Measurements from ENCODE around the gene P2RY8. TPM values are rescaled to one million over a fixed set of nuclear protein-coding genes. Genes with fewer than 3 reads are reported as not detected.

P2RY8 gene
- polyA plus RNA-seq, 3 donors: 18.9 to 40.0 (median 33.3) TPM

DNA sequence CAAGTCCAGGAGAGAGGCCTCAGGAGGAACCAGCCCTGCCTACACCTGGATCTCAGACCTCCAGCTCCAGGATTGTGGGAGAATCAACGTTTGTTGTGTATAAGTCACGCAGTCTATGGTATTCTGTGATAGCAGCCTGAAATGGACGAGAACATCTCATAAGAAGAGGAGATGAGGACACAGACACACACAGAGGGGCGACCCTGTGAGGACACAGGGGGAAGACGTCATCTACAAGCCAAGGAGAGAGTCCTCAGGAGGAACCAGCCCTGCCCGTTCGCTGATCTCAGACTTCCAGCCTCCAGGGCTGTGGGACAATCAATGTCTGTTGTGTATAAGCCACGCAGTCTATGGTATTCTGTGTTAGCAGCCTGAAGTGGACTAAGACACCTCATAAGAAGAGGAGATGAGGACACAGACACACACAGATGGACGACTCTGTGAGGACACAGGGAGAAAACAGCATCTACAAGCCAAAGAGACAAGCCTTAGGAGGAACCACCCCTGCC is 20.3 kb downstream of the P2RY8 start:
- peaks cover 13 to 18% of the 10 kb centered on the region in 2 donors for H3K36me3 ChIP-seq (replicated peaks in 1 of 2; ENCODE audit: control insufficient read depth in 1 of 2, insufficient read depth in 2 of 2, low read length in 2 of 2)
- H3K4me2 ChIP-seq (replicated peaks; ENCODE audit: extremely low read depth, low read length, poor library complexity, severe bottlenecking): no peak overlapping the region
- TF ChIP-seq CTCF (IDR thresholded peaks at IDR 0.05): no peak
- Mint-ChIP-seq H3K27ac (peak overlapping the region; percentile 45 to 90 (median 85)), H3K36me3 (peaks cover 33 to 51% of the 10 kb centered on the region in 2 donors), H3K4me3 (peak overlapping the region in 1 of 2 donors; percentile 72), H3K9me3 (peaks cover 2 to 22% (median 8%) of the 10 kb centered on the region in 7 donors), H3K27me3 (ENCODE audit: low read depth in 3 of 3) (peaks cover 0 to 2% (median 0%) of the 10 kb centered on the region in 3 donors), H3K4me1 (peaks cover 52% of the 10 kb centered on the region)
- no peaks in the 10 kb centered on the region for H3K9me3 ChIP-seq (replicated peaks in 1 of 2; ENCODE audit: control insufficient read depth in 1 of 2, insufficient read depth in 1 of 2, low read length in 2 of 2)
- H3K9ac ChIP-seq (ENCODE audit: insufficient read depth, low read length, poor library complexity, severe bottlenecking): no peak overlapping the region
- DNase-seq: peak in 2 of 3 donors; percentile 28 to 46
- H4K20me1 ChIP-seq (ENCODE audit: insufficient read depth, low read length): no peaks in the 10 kb centered on the region
- no peak overlapping the region for H3K4me3 ChIP-seq (replicated peaks in 1 of 3; ENCODE audit: low read depth in 2 of 3, low read length in 3 of 3)
- H3K27me3 ChIP-seq (ENCODE audit: control insufficient read depth in 2 of 2, insufficient read depth in 2 of 2, low read length in 2 of 2): no peaks in the 10 kb centered on the region
- 48% methylated on average over 6 of the region's 9 CpGs for WGBS (ENCODE audit: insufficient coverage)
- no peak overlapping the region for H2AFZ ChIP-seq (ENCODE audit: insufficient read depth, low read depth, low read length, poor library complexity, severe bottlenecking)
- H3K27ac ChIP-seq (ENCODE audit: low read depth in 1 of 2, low read length in 2 of 2): peak overlapping the region; percentile 46 to 53
- H3K79me2 ChIP-seq (ENCODE audit: insufficient read depth, low read length): peaks cover 93% of the 10 kb centered on the region
- H3K4me1 ChIP-seq (ENCODE audit: control insufficient read depth in 1 of 2, insufficient read depth in 2 of 2, low read length in 2 of 2): peaks cover 53 to 54% of the 10 kb centered on the region in 2 donors
- intact Hi-C loops (cut with micrococcal nuclease): no loop called here

GRCh38 chrX:1511829-1512228 is 25.2 kb downstream of the P2RY8 start:
- Mint-ChIP-seq H3K4me1 (peaks cover 11% of the 10 kb centered on the region), H3K36me3 (peaks cover 30 to 45% of the 10 kb centered on the region in 2 donors)

More at GRCh38 chrX:1511829-1512228, 25.2 kb downstream of the P2RY8 start:
- no peak overlapping the region for H3K4me3 ChIP-seq (replicated peaks in 1 of 3; ENCODE audit: low read depth in 2 of 3, low read length in 3 of 3)
- no peak overlapping the region for H3K27ac ChIP-seq (ENCODE audit: low read depth in 1 of 2, low read length in 2 of 2)
- WGBS (ENCODE audit: insufficient coverage): no CpG with 5 or more reads among the region's 5 CpGs
- DNase-seq: no peak
- Mint-ChIP-seq H3K4me3 (no peak overlapping the region), H3K27ac (peak overlapping the region in 5 of 7 donors; percentile 1 to 86 (median 53)), H3K27me3 (ENCODE audit: low read depth in 3 of 3) (peaks cover 0 to 2% (median 0%) of the 10 kb centered on the region in 3 donors), H3K9me3 (peaks cover 0 to 5% (median 0%) of the 10 kb centered on the region in 7 donors)
- no peak overlapping the region for H3K4me2 ChIP-seq (replicated peaks; ENCODE audit: extremely low read depth, low read length, poor library complexity, severe bottlenecking)
- peaks cover 93% of the 10 kb centered on the region for H3K79me2 ChIP-seq (ENCODE audit: insufficient read depth, low read length)
- H4K20me1 ChIP-seq (ENCODE audit: insufficient read depth, low read length): peaks cover 6% of the 10 kb centered on the region
- intact Hi-C loops (cut with micrococcal nuclease): no loop called here
- H3K9me3 ChIP-seq (replicated peaks in 1 of 2; ENCODE audit: control insufficient read depth in 1 of 2, insufficient read depth in 1 of 2, low read length in 2 of 2): no peaks in the 10 kb centered on the region
- peaks cover 37% of the 10 kb centered on the region in 2 donors for H3K4me1 ChIP-seq (ENCODE audit: control insufficient read depth in 1 of 2, insufficient read depth in 2 of 2, low read length in 2 of 2)
- no peak for TF ChIP-seq CTCF (IDR thresholded peaks at IDR 0.05)
- H3K9ac ChIP-seq (ENCODE audit: insufficient read depth, low read length, poor library complexity, severe bottlenecking): no peak overlapping the region
- H3K36me3 ChIP-seq (replicated peaks in 1 of 2; ENCODE audit: control insufficient read depth in 1 of 2, insufficient read depth in 2 of 2, low read length in 2 of 2): peaks cover 18 to 26% of the 10 kb centered on the region in 2 donors
- H3K27me3 ChIP-seq (ENCODE audit: control insufficient read depth in 2 of 2, insufficient read depth in 2 of 2, low read length in 2 of 2): no peaks in the 10 kb centered on the region
- no peak overlapping the region for H2AFZ ChIP-seq (ENCODE audit: insufficient read depth, low read depth, low read length, poor library complexity, severe bottlenecking)

Measured in CD14-positive monocyte (primary cell).